K562 (cell line): Measurements from ENCODE around the gene EPS8L1. TPM values are rescaled to one million over a fixed set of nuclear protein-coding genes. Genes with fewer than 3 reads are reported as not detected.
"Not testable (repeated sequence)": the region's sequence is repeated elsewhere in the genome, so short reads cannot be mapped to it uniquely, and the experiment has no call there.

Source experiments
- ATAC-seq: fragments of 200-7000 bp; cut with Tn5 transposase; 3 replicates; pipeline ENCODE4 v1.9.1; 2020; ENCODE audit warnings: moderate library complexity
- BruUV-seq: library from RNA; stranded (reverse); fragments of 400-500 nt; replicated peaks from 2 replicates; lab custom pipeline; 2021; lab: Mats Ljungman, UMichigan
- CTCF ChIA-PET: fragments of 300-600 bp; formaldehyde crosslinking; extraction: SDS; loops from one replicate; lab custom pipeline; 2021; ENCODE audit warnings: low intra/inter-chr PET ratio; lab: Yijun Ruan, JAX
- POLR2A ChIA-PET: fragments of 300-600, 350-650 bp; sonication (Branson Sonifier 250); formaldehyde crosslinking; extraction: SDS; loops from one replicate; lab custom pipeline; 2021; ENCODE audit warnings: antibody characterized with exemption, inconsistent platforms; lab: Yijun Ruan, JAX
- DNase-seq, 4 experiments: peaks; one replicate each; pipeline versions ENCODE4 v3.0.0 to v3.0.0-alpha.2; 2011 to 2018; ENCODE audit warnings: low spot score in 3 of 4, mixed read lengths in 3 of 4; ENCODE audit errors: extremely low read depth in 1 of 4
- FAIRE-seq: peaks from 2 replicates; lab custom pipeline; 2011; peaks lifted over from hg19 to GRCh38; lab: Jason Lieb, UNC
- H2AFZ ChIP-seq: 2 replicates; pipeline ENCODE4 v1.6.0; 2011; ENCODE audit warnings: low read depth, low read length, control low read depth, inconsistent platforms
- H3K27ac ChIP-seq: fragments of 200-600 bp; 3 replicates; pipeline ENCODE4 v1.8.0; 2011; ENCODE audit warnings: low read depth, mild to moderate bottlenecking, control low read depth, inconsistent platforms, low read length, moderate library complexity, mixed read lengths; ENCODE audit errors: extremely low read depth
- H3K27me3 ChIP-seq, 2 experiments: fragments of 300-600 bp in 1 of 2; 2 replicates in 1 of 2; 3 replicates in 1 of 2; pipeline versions ENCODE4 v1.6.0 to v1.8.0; 2011; ENCODE audit warnings: inconsistent platforms in 2 of 2, low read length in 2 of 2, mild to moderate bottlenecking in 1 of 2, mixed read lengths in 1 of 2, moderate library complexity in 1 of 2; ENCODE audit not compliant: control insufficient read depth in 2 of 2, insufficient read depth in 2 of 2
- H3K36me3 ChIP-seq: fragments of 300-600 bp; 3 replicates; pipeline ENCODE4 v1.8.0; 2011; ENCODE audit warnings: mild to moderate bottlenecking, low read length, inconsistent platforms; ENCODE audit not compliant: control insufficient read depth, insufficient read depth
- H3K4me1 ChIP-seq, 2 experiments: fragments of 200-600 bp in 1 of 2; replicated peaks in 1 of 2; 2 replicates in 1 of 2; 3 replicates in 1 of 2; pipeline versions ENCODE4 v1.5.1 to v1.8.0; 2011; ENCODE audit warnings: inconsistent platforms in 2 of 2, low read length in 2 of 2, mild to moderate bottlenecking in 1 of 2, mixed read lengths in 1 of 2, moderate library complexity in 1 of 2; ENCODE audit not compliant: control insufficient read depth in 2 of 2, insufficient read depth in 2 of 2
- H3K4me2 ChIP-seq: 2 replicates; pipeline ENCODE4 v1.6.1; 2011; ENCODE audit warnings: low read length, control low read depth, inconsistent platforms, mixed read lengths; ENCODE audit not compliant: insufficient read depth
- H3K4me3 ChIP-seq: fragments of 200-600 bp; sonication (generic), shearing (Covaris generic); 2 replicates; pipeline ENCODE4 v1.5.1; 2016; ENCODE audit warnings: control low read depth, inconsistent platforms
- H3K79me2 ChIP-seq: fragments of 200-600 bp; 3 replicates; pipeline ENCODE4 v1.8.0; 2011; ENCODE audit warnings: low read length, inconsistent platforms; ENCODE audit not compliant: control insufficient read depth, insufficient read depth
- H3K9ac ChIP-seq, 2 experiments: 2 replicates each; pipeline versions ENCODE4 v1.6.0 to v1.6.1; 2011; ENCODE audit warnings: low read depth in 2 of 2, low read length in 2 of 2, control low read depth in 1 of 2, inconsistent platforms in 1 of 2, mild to moderate bottlenecking in 1 of 2, mixed read lengths in 1 of 2; ENCODE audit not compliant: insufficient read depth in 1 of 2
- H3K9me1 ChIP-seq: one replicate; pipeline ENCODE4 v1.6.0; 2011; ENCODE audit warnings: inconsistent platforms, mild to moderate bottlenecking, low read length, moderate library complexity; ENCODE audit not compliant: control insufficient read depth, insufficient read depth
- H3K9me3 ChIP-seq: replicated peaks from 2 replicates; pipeline ENCODE4 v1.5.1; 2011; ENCODE audit warnings: low read depth, low read length, inconsistent platforms; ENCODE audit not compliant: control insufficient read depth, insufficient read depth
- H4K20me1 ChIP-seq: replicated peaks from 2 replicates; pipeline ENCODE4 v1.6.1; 2011; ENCODE audit warnings: low read length, inconsistent platforms, mixed read lengths; ENCODE audit not compliant: control insufficient read depth, insufficient read depth
- EGR1 ChIP-seq: fragments of 450-650 bp; conservative IDR thresholded peaks from 2 replicates; pipeline ENCODE4 v1.6.1; 2017; ENCODE audit warnings: mild to moderate bottlenecking
- FOXK2 ChIP-seq, 2 experiments: fragments of 450-650 bp; IDR thresholded peaks in 1 of 2; conservative IDR thresholded peaks in 1 of 2; 2 replicates each; pipeline ENCODE4 v1.6.1; 2016; ENCODE audit warnings: low read depth in 2 of 2, mild to moderate bottlenecking in 1 of 2
- YY1 ChIP-seq, 3 experiments: IDR thresholded peaks; 2 replicates each; pipeline ENCODE4 v1.6.1; 2011; ENCODE audit warnings: low read length in 2 of 3, mild to moderate bottlenecking in 2 of 3, moderate library complexity in 2 of 3, borderline replicate concordance in 1 of 3, control low read depth in 1 of 3, low read depth in 1 of 3; ENCODE audit not compliant: insufficient read depth in 3 of 3, insufficient replicate concordance in 2 of 3, control insufficient read depth in 1 of 3, insufficient read length in 1 of 3; ENCODE audit errors: extremely low read depth in 1 of 3
- ZNF384 ChIP-seq: IDR thresholded peaks from 2 replicates; pipeline ENCODE4 v1.6.1; 2012; ENCODE audit warnings: low read depth, low read length, improper control_type of control experiment
- WGBS: fragments of 100-300 bp; shearing (Covaris generic); methylation state at CpG from one replicate; pipeline ENCODE4 v1.1.6; 2016; ENCODE audit warnings: low coverage, mixed read lengths; ENCODE audit not compliant: insufficient coverage; ENCODE audit errors: missing lambda C conversion rate; 5-methylcytosine and 5-hydroxymethylcytosine counted together
- in situ Hi-C: fragments of 300-500 bp; cut with MboI; formaldehyde crosslinking; loops from 4 replicates; pipeline ENCODE4 v1.15.0; 2018; ENCODE audit warnings: inconsistent platforms, mixed read lengths
- intact Hi-C: fragments of 100-400 bp; cut with micrococcal nuclease; formaldehyde crosslinking; loops from 2 replicates; pipeline ENCODE4 v1.14.2; 2022
- polyA plus RNA-seq, 8 experiments: library from polyadenylated mRNA; depleted of rRNA in 4 of 8; stranded (reverse) in 5 of 8; unstranded in 3 of 8; fragments of >200 nt; fragmentation: Nextera tagmentation in 2 of 8; fragmentation: Illumina TruSeq in 1 of 8; extraction: Ambion mirVana in 2 of 8; extraction: Trizol in 1 of 8; gene quantifications; 2 replicates each; pipeline versions ENCODE4 v1.2.1 to v1.2.3, GENCODE V29; 2011 to 2014; ENCODE audit warnings: inconsistent platforms in 1 of 8, missing spikeins in 1 of 8
- total RNA-seq, 7 experiments: library from RNA; depleted of rRNA in 6 of 7; stranded (reverse); fragments of >200 nt in 6 of 7; fragmentation: Illumina TruSeq in 2 of 7; extraction: Trizol in 2 of 7; gene quantifications; 2 replicates each; pipeline versions ENCODE4 v1.2.1 to v1.2.3, GENCODE V29; 2011 to 2021; ENCODE audit warnings: low replicate concordance in 1 of 7
- TF ChIP-seq, protein P1 (sequence below): fragments of 450-650 bp; conservative IDR thresholded peaks from 2 replicates; pipeline ENCODE4 v1.6.1; 2016; ENCODE audit warnings: missing genetic modification characterization, low read depth, mild to moderate bottlenecking, missing compliant biosample characterization, moderate library complexity

The EPS8L1 gene
- total and polyA plus RNA-seq, 9 of the 15 experiments (the other 6 are each of a cell fraction or from before 2014, with no cell fraction given) = 0.35 to 22.1 (median 11.9) TPM

- POLR2A ChIA-PET = interaction anchor here (0.6 to 3.3 kb wide), 5 partner anchors 9 to 156 kb away, joined by 4 to 33 read pairs (median 5); partner anchors contain the start of gene RDH13
- H3K9me3 ChIP-seq, BruUV-seq, H2AFZ ChIP-seq, in situ Hi-C loops, H3K9me1 ChIP-seq, H3K27me3 ChIP-seq, CTCF ChIA-PET, FAIRE-seq, H4K20me1 ChIP-seq: not testable (repeated sequence)
- peak overlapping the region; percentile 85 for H3K4me2 ChIP-seq
- H3K36me3 ChIP-seq = peaks cover 45% of the 10 kb centered on the region
- peaks cover 88% of the 10 kb centered on the region for H3K79me2 ChIP-seq
- H3K4me3 ChIP-seq = peak overlapping the region; percentile 45
- H3K27ac ChIP-seq = peak overlapping the region; percentile 96
- peak in 1 of 4 experiments; percentile 33 for DNase-seq
- 4% methylated on average over 6 of the region's 6 CpGs for WGBS
- peaks cover 44 to 51% of the 10 kb centered on the region in 2 experiments for H3K4me1 ChIP-seq
- H3K9ac ChIP-seq = peak overlapping the region; percentile 78 to 83; a peak in 3 of 4 replicates
- intact Hi-C loops = loop anchor here (2.0 kb wide), 1 partner anchor 31 kb away; no protein-coding TSS in a partner anchor
- peak; percentile 74 for TF ChIP-seq EGR1
- 0 out of 4 replicates have a peak, but pooled peaks of 1 of the 2 experiments have one; percentile 18 for TF ChIP-seq FOXK2 (conservative IDR thresholded peaks at IDR 0.05 in 1 of 2, IDR thresholded peaks at IDR 0.05 in 1 of 2; ENCODE audit: low read depth in 2 of 2)
- peak; percentile 35 for TF ChIP-seq ZNF384
- TF ChIP-seq, protein P1, sequence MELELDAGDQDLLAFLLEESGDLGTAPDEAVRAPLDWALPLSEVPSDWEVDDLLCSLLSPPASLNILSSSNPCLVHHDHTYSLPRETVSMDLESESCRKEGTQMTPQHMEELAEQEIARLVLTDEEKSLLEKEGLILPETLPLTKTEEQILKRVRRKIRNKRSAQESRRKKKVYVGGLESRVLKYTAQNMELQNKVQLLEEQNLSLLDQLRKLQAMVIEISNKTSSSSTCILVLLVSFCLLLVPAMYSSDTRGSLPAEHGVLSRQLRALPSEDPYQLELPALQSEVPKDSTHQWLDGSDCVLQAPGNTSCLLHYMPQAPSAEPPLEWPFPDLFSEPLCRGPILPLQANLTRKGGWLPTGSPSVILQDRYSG (tag) = 0 out of 2 replicates have a peak, but pooled peaks have one; percentile 22
- peak in 1 of 3 experiments; percentile 32 for TF ChIP-seq YY1 (IDR thresholded peaks at IDR 0.05; ENCODE audit: borderline replicate concordance in 1 of 3, control insufficient read depth in 1 of 3, extremely low read depth in 1 of 3, insufficient read depth in 3 of 3, insufficient read length in 1 of 3, insufficient replicate concordance in 2 of 3, low read depth in 1 of 3, low read length in 2 of 3)
- peak; percentile 8 for ATAC-seq
Observed at GRCh38 chr19:55037603-55038002, 38.1 kb upstream of the EPS8L1 start.

GRCh38 chr19:55040654-55041053 is 35.0 kb upstream of the EPS8L1 start:
- H3K4me2 ChIP-seq, H4K20me1 ChIP-seq, BruUV-seq, H3K9me3 ChIP-seq, ATAC-seq, H3K9me1 ChIP-seq, DNase-seq, H3K27me3 ChIP-seq, H2AFZ ChIP-seq, FAIRE-seq, CTCF ChIA-PET, in situ Hi-C loops, H3K9ac ChIP-seq, H3K4me3 ChIP-seq: not testable (repeated sequence)
- intact Hi-C loops = loop anchor here (10.0 kb wide), 1 partner anchor 156 kb away; no protein-coding TSS in a partner anchor
- peaks cover 71% of the 10 kb centered on the region for H3K79me2 ChIP-seq
- H3K27ac ChIP-seq = peak overlapping the region; percentile 25; the same call in 1 of the 3 replicates
- peaks cover 57% of the 10 kb centered on the region for H3K36me3 ChIP-seq
- 85% methylated on average over 12 of the region's 12 CpGs for WGBS
- H3K4me1 ChIP-seq = peaks cover 50 to 56% of the 10 kb centered on the region in 2 experiments
- POLR2A ChIA-PET = interaction anchor here (1.7 kb wide), 1 partner anchor 12 kb away, joined by 5 read pairs; no protein-coding TSS in a partner anchor
